HepG2 (cell line): ENCODE measurements around the gene FMNL1. TPM values are rescaled to one million over a fixed set of nuclear protein-coding genes. Genes with fewer than 3 reads are reported as not detected.
A peak's percentile ranks its signal among the peaks of the same experiment; 100 is the strongest.

ENCODE experiments used
- ATAC-seq: fragments of 200-7000 bp; cut with Tn5 transposase; 3 replicates; pipeline ENCODE4 v1.9.1; 2020; ENCODE audit warnings: mild to moderate bottlenecking, moderate library complexity
- BruUV-seq: library from RNA; stranded (reverse); fragments of 400-500 nt; replicated peaks from 2 replicates; lab custom pipeline; 2021; lab: Mats Ljungman, UMichigan
- CTCF ChIA-PET: fragments of 300-600 bp; formaldehyde crosslinking; extraction: SDS; loops from one replicate; lab custom pipeline; 2021; ENCODE audit warnings: low total read pairs, inconsistent platforms, low intra/inter-chr PET ratio; lab: Yijun Ruan, JAX
- POLR2A ChIA-PET: fragments of 350-600 bp; sonication (Branson Sonifier 250); formaldehyde crosslinking; loops from one replicate; lab custom pipeline; 2020; ENCODE audit warnings: antibody characterized with exemption, inconsistent platforms; lab: Yijun Ruan, JAX
- DNase-seq: peaks from one replicate; pipeline ENCODE4 v3.0.0-alpha.2; 2015; ENCODE audit warnings: low spot score
- FAIRE-seq: peaks from 3 replicates; lab custom pipeline; 2011; peaks lifted over from hg19 to GRCh38; lab: Jason Lieb, UNC
- H2AFZ ChIP-seq: one replicate; pipeline ENCODE4 v1.6.1; 2011; ENCODE audit warnings: low read length, inconsistent platforms
- H3K27ac ChIP-seq: fragments of 300-600 bp; 3 replicates; pipeline ENCODE4 v1.8.0; 2011; ENCODE audit warnings: mixed run types, mild to moderate bottlenecking, mixed read lengths, low read length, inconsistent platforms; ENCODE audit not compliant: insufficient read depth; ENCODE audit errors: extremely low read length
- H3K27me3 ChIP-seq, 2 experiments: fragments of 200-600 bp in 1 of 2; 2 replicates in 1 of 2; 3 replicates in 1 of 2; pipeline versions ENCODE4 v1.6.0 to v1.8.0; 2011; ENCODE audit warnings: low read length in 2 of 2, mild to moderate bottlenecking in 2 of 2, moderate library complexity in 2 of 2, inconsistent platforms in 1 of 2; ENCODE audit not compliant: insufficient read depth in 2 of 2, control insufficient read depth in 1 of 2
- H3K36me3 ChIP-seq, 2 experiments: fragments of 200-600 bp in 1 of 2; replicated peaks in 1 of 2; 2 replicates in 1 of 2; 3 replicates in 1 of 2; pipeline versions ENCODE4 v1.5.1 to v1.8.0; 2011; ENCODE audit warnings: low read length in 2 of 2, inconsistent platforms in 1 of 2; ENCODE audit not compliant: insufficient read depth in 2 of 2, control insufficient read depth in 1 of 2
- H3K4me1 ChIP-seq: 2 replicates; pipeline ENCODE4 v1.5.1; 2012; ENCODE audit warnings: low read length, inconsistent platforms; ENCODE audit not compliant: insufficient read depth
- H3K4me2 ChIP-seq: 2 replicates; pipeline ENCODE4 v1.6.0; 2011; ENCODE audit warnings: low read depth, low read length, inconsistent platforms
- H3K4me3 ChIP-seq, 3 experiments: fragments of 200-600 bp in 1 of 3; sonication (generic), shearing (Covaris generic) in 1 of 3; replicated peaks in 1 of 3; 2 replicates each; pipeline ENCODE4 v1.5.1; 2011 to 2016; ENCODE audit warnings: low read length in 3 of 3, inconsistent platforms in 2 of 3, low read depth in 2 of 3, mild to moderate bottlenecking in 2 of 3, control low read depth in 1 of 3, mixed read lengths in 1 of 3; ENCODE audit not compliant: insufficient read depth in 1 of 3
- H3K79me2 ChIP-seq: one replicate; pipeline ENCODE4 v1.6.1; 2011; ENCODE audit warnings: low read length, inconsistent platforms; ENCODE audit not compliant: insufficient read depth
- H3K9ac ChIP-seq: 2 replicates; pipeline ENCODE4 v1.6.0; 2011; ENCODE audit warnings: mild to moderate bottlenecking, low read depth, low read length, inconsistent platforms; ENCODE audit not compliant: insufficient read depth
- H3K9me3 ChIP-seq: 2 replicates; pipeline ENCODE4 v1.5.1; 2012; ENCODE audit warnings: mild to moderate bottlenecking, low read length
- H4K20me1 ChIP-seq: 2 replicates; pipeline ENCODE4 v1.6.0; 2011; ENCODE audit warnings: inconsistent platforms, mild to moderate bottlenecking, low read length, moderate library complexity; ENCODE audit not compliant: insufficient read depth
- ARID3A ChIP-seq: IDR thresholded peaks from 2 replicates; pipeline ENCODE4 v1.6.1; 2012; ENCODE audit warnings: low read depth, low read length, improper control_type of control experiment
- ATF1 ChIP-seq: IDR thresholded peaks from 2 replicates; pipeline ENCODE4 v1.6.1; 2016; ENCODE audit warnings: mild to moderate bottlenecking, control low read depth
- ATF5 ChIP-seq: sonication (generic); formaldehyde crosslinking; IDR thresholded peaks from 2 replicates; pipeline ENCODE4 v1.4.0; 2020; ENCODE audit warnings: mild to moderate bottlenecking, low read depth, missing genetic modification reagents
- ERF ChIP-seq: IDR thresholded peaks from 2 replicates; pipeline ENCODE4 v1.6.1; 2018; ENCODE audit warnings: missing biosample characterization, missing genetic modification reagents
- HMG20B ChIP-seq: conservative IDR thresholded peaks from 2 replicates; pipeline ENCODE4 v1.6.1; 2016; ENCODE audit warnings: missing genetic modification reagents, missing compliant biosample characterization
- HNF4G ChIP-seq, 2 experiments: sonication (generic) in 1 of 2; formaldehyde crosslinking in 1 of 2; IDR thresholded peaks; 2 replicates each; pipeline versions ENCODE4 v1.4.0 to v1.6.1; 2011 to 2020; ENCODE audit warnings: borderline replicate concordance in 2 of 2, low read depth in 2 of 2, mild to moderate bottlenecking in 2 of 2, low read length in 1 of 2, missing genetic modification reagents in 1 of 2, moderate library complexity in 1 of 2
- RFX3 ChIP-seq: IDR thresholded peaks from 2 replicates; pipeline ENCODE4 v1.6.1; 2016; ENCODE audit warnings: missing biosample characterization, missing genetic modification reagents
- ZFP1 ChIP-seq: IDR thresholded peaks from 2 replicates; pipeline ENCODE4 v1.6.1; 2016
- ZNF512 ChIP-seq: sonication (generic); formaldehyde crosslinking; IDR thresholded peaks from 2 replicates; pipeline ENCODE4 v1.4.0; 2020; ENCODE audit warnings: mild to moderate bottlenecking, missing genetic modification reagents
- ZNF781 ChIP-seq: sonication (generic); formaldehyde crosslinking; IDR thresholded peaks from 2 replicates; pipeline ENCODE4 v1.5.1; 2020; ENCODE audit warnings: borderline replicate concordance, mild to moderate bottlenecking, missing genetic modification reagents; ENCODE audit errors: not compliant biosample characterization
- ZNF850 ChIP-seq: sonication (generic); formaldehyde crosslinking; conservative IDR thresholded peaks from 2 replicates; pipeline ENCODE4 v1.9.0; 2021; ENCODE audit warnings: mild to moderate bottlenecking, missing genetic modification reagents
- WGBS: methylation state at CpG from one replicate; pipeline ENCODE4 v1.1.6; 2017; ENCODE audit warnings: low lambda C conversion rate; 5-methylcytosine and 5-hydroxymethylcytosine counted together
- in situ Hi-C: cut with HindIII; loops from 2 replicates; pipeline ENCODE4 v1.10.0; 2017; ENCODE audit warnings: low pct_unique_long_range_greater_than_20kb; ENCODE audit not compliant: extremely low pct_ligation_motif_present
- intact Hi-C: fragments of 100-400 bp; cut with micrococcal nuclease; formaldehyde crosslinking; loops from one replicate; pipeline ENCODE4 v1.10.0; 2022; ENCODE audit not compliant: unreplicated experiment
- polyA plus RNA-seq, 8 experiments: library from polyadenylated mRNA; depleted of rRNA in 3 of 8; stranded (reverse) in 7 of 8; unstranded in 1 of 8; fragments of >200 nt; fragmentation: Illumina TruSeq in 4 of 8; extraction: Trizol in 4 of 8; gene quantifications; 2 replicates each; pipeline versions ENCODE4 v1.2.1 to v1.2.3, GENCODE V29; 2011 to 2016; ENCODE audit warnings: low read depth in 4 of 8, missing spikeins in 1 of 8, mixed read lengths in 1 of 8; ENCODE audit not compliant: insufficient read depth in 1 of 8
- total RNA-seq, 5 experiments: library from RNA; depleted of rRNA; stranded (reverse); fragments of >200 nt; fragmentation: Illumina TruSeq; extraction: Trizol; gene quantifications; 2 replicates each; pipeline ENCODE4 v1.2.3, GENCODE V29; 2016; ENCODE audit warnings: low read depth in 1 of 5
- TF ChIP-seq, protein P1 (sequence below): sonication (generic); formaldehyde crosslinking; IDR thresholded peaks from 2 replicates; pipeline ENCODE4 v1.8.1; 2023; ENCODE audit warnings: mild to moderate bottlenecking, missing genetic modification reagents

Gene FMNL1
- total and polyA plus RNA-seq, 2 of the 13 experiments (the other 11 are each of a cell fraction or from before 2014, with no cell fraction given): 0.53 to 0.70 TPM

- TF ChIP-seq, protein P1, sequence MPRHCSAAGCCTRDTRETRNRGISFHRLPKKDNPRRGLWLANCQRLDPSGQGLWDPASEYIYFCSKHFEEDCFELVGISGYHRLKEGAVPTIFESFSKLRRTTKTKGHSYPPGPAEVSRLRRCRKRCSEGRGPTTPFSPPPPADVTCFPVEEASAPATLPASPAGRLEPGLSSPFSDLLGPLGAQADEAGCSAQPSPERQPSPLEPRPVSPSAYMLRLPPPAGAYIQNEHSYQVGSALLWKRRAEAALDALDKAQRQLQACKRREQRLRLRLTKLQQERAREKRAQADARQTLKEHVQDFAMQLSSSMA (CRISPR knock-in tag): no peak
- TF ChIP-seq HNF4G (IDR thresholded peaks at IDR 0.05; ENCODE audit: borderline replicate concordance, low read depth, low read length): peak; percentile 11; the same call in 1 of the 2 replicates
- TF ChIP-seq HNF4G (CRISPR knock-in tag; IDR thresholded peaks at IDR 0.05; ENCODE audit: borderline replicate concordance, low read depth): no peak
Observed at GRCh38 chr17:45277216-45277849, 55.6 kb downstream of the FMNL1 start (continued).

DNA sequence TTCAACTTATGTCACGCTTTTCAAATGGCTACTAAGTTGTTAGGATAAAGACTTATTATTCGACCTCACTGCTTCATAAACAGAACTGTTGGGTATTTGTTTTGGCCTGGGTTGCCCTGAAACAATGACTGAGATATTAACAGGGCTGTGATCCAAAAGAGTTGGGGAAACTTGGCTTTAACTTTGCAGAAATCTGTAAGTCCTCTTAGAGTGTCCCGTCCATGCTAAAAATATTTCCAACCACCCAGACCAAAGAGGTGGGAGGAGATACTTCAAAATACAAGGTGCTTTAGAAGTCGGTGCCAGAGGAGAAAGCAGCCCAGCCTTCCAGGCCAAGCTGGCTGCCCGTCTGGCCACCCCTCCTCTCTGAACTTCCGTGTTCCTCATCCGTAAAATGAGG lies 56.3 kb downstream of the FMNL1 start:
- Histone ChIP-seq H3K4me3 (no peak overlapping the region), H2AFZ (no peak overlapping the region), H4K20me1 (no peaks in the 10 kb centered on the region), H3K9me3 (no peaks in the 10 kb centered on the region), H3K4me2 (no peak overlapping the region), H3K9ac (no peak overlapping the region), H3K79me2 (no peaks in the 10 kb centered on the region), H3K27ac (peak overlapping the region; percentile 22), H3K27me3 (no peaks in the 10 kb centered on the region), H3K4me1 (peaks cover 8% of the 10 kb centered on the region), H3K36me3 (peaks cover 8 to 18% of the 10 kb centered on the region in 2 experiments; a peak in 4 of 5 replicates)
- WGBS: 87% methylated on average over 7 of the region's 7 CpGs
- in situ Hi-C loops (loop anchor here (5.0 kb wide), 1 partner anchor 109 kb away; no protein-coding TSS in a partner anchor), intact Hi-C loops (loop anchor here (1.0 to 5.0 kb wide), 4 partner anchors 35 to 107 kb away; no protein-coding TSS in a partner anchor)
- ATAC-seq: no peak
- no peak for FAIRE-seq
- CTCF ChIA-PET: interaction anchor here (0.7 to 5.4 kb wide), 2 partner anchors 39 to 107 kb away, joined by 3 to 114 read pairs; partner anchors contain the start of gene MAP3K14
- POLR2A ChIA-PET: interaction anchor here (1.3 to 2.2 kb wide), 4 partner anchors 34 to 147 kb away, joined by 5 to 14 read pairs (median 8); partner anchors contain the start of gene MAP3K14
- no peak for TF ChIP-seq ATF5 (CRISPR knock-in tag)
- no peak for TF ChIP-seq ARID3A
- TF ChIP-seq ZNF850 (CRISPR knock-in tag): no peak
- TF ChIP-seq ZNF781 (CRISPR knock-in tag): no peak
- TF ChIP-seq ZNF512: no peak
- no peak for TF ChIP-seq ZFP1
- TF ChIP-seq ERF: no peak
- no peak for TF ChIP-seq ATF1 (CRISPR knock-in tag)
- TF ChIP-seq RFX3: no peak
- no peak for TF ChIP-seq HMG20B (CRISPR knock-in tag)
- BruUV-seq: no TSS peak
- no peak for DNase-seq
